GM12878 (cell line): Measurements from ENCODE around the gene UROD. TPM values are rescaled to one million over a fixed set of nuclear protein-coding genes. Genes with fewer than 3 reads are reported as not detected.

Source experiments
- ATAC-seq: fragments of 200-7000 bp; cut with Tn5 transposase; 3 replicates; pipeline ENCODE4 v1.9.1; 2020; ENCODE audit warnings: mild to moderate bottlenecking, moderate library complexity
- BruUV-seq: library from RNA; stranded (reverse); fragments of 400-500 nt; replicated peaks from 2 replicates; lab custom pipeline; 2021; lab: Mats Ljungman, UMichigan
- CTCF ChIA-PET: fragments of 300-600 bp; sonication (Branson Sonifier 250); formaldehyde crosslinking; extraction: SDS; loops from one replicate; lab custom pipeline; 2021; ENCODE audit warnings: inconsistent platforms; lab: Yijun Ruan, JAX
- POLR2A ChIA-PET: fragments of 350-600 bp; formaldehyde crosslinking; extraction: SDS; loops from one replicate; lab custom pipeline; 2021; ENCODE audit warnings: inconsistent platforms; lab: Charles Lee
- RAD21 ChIA-PET: fragments of 300-600 bp; sonication (Branson Sonifier 250); formaldehyde crosslinking; loops from one replicate; lab custom pipeline; 2023; ENCODE audit warnings: antibody characterized with exemption; ENCODE audit not compliant: unreplicated experiment; lab: Charles Lee
- SMC1A ChIA-PET: fragments of 300-600 bp; sonication (Branson Sonifier 250); formaldehyde crosslinking; loops from one replicate; lab custom pipeline; 2023; ENCODE audit not compliant: unreplicated experiment, uncharacterized antibody; lab: Charles Lee
- DNase-seq: peaks from one replicate; pipeline ENCODE4 v3.0.0-alpha.2; 2011; ENCODE audit warnings: low read depth, low spot score
- FAIRE-seq: peaks from 3 replicates; lab custom pipeline; 2011; peaks lifted over from hg19 to GRCh38; lab: Jason Lieb, UNC
- H2AFZ ChIP-seq: 2 replicates; pipeline ENCODE4 v1.6.0; 2011; ENCODE audit warnings: low read depth, low read length, control low read depth; ENCODE audit not compliant: control insufficient read depth
- H3K27ac ChIP-seq: 2 replicates; pipeline ENCODE4 v1.5.1; 2011; ENCODE audit warnings: control low read depth; ENCODE audit not compliant: control insufficient read depth, insufficient read depth
- H3K27me3 ChIP-seq, 2 experiments: replicated peaks in 1 of 2; 2 replicates each; pipeline versions ENCODE4 v1.6.0 to v1.6.1; 2011; ENCODE audit warnings: low read length in 1 of 2; ENCODE audit not compliant: control insufficient read depth in 2 of 2, insufficient read depth in 2 of 2
- H3K36me3 ChIP-seq, 2 experiments: 2 replicates each; pipeline ENCODE4 v1.5.1; 2011; ENCODE audit warnings: low read length in 1 of 2; ENCODE audit not compliant: control insufficient read depth in 2 of 2, insufficient read depth in 2 of 2
- H3K4me1 ChIP-seq: 2 replicates; pipeline ENCODE4 v1.6.1; 2011; ENCODE audit warnings: mild to moderate bottlenecking, low read length, moderate library complexity, mixed read lengths; ENCODE audit not compliant: control insufficient read depth, insufficient read depth
- H3K4me2 ChIP-seq: 2 replicates; pipeline ENCODE4 v1.6.0; 2011; ENCODE audit warnings: control low read depth; ENCODE audit not compliant: control insufficient read depth, insufficient read depth
- H3K4me3 ChIP-seq: fragments of 200-600 bp; sonication (generic); 2 replicates; pipeline ENCODE4 v1.5.1; 2016
- H3K79me2 ChIP-seq: 2 replicates; pipeline ENCODE4 v1.6.0; 2011; ENCODE audit warnings: low read length; ENCODE audit not compliant: control insufficient read depth, insufficient read depth
- H3K9ac ChIP-seq: 2 replicates; pipeline ENCODE4 v1.8.0; 2011; ENCODE audit warnings: low read length, control low read depth, mixed read lengths; ENCODE audit not compliant: control insufficient read depth, insufficient read depth
- H3K9me3 ChIP-seq: replicated peaks from 3 replicates; pipeline ENCODE4 v1.5.1; 2011; ENCODE audit warnings: mild to moderate bottlenecking, low read length; ENCODE audit not compliant: control insufficient read depth, insufficient read depth
- H4K20me1 ChIP-seq: 2 replicates; pipeline ENCODE4 v1.6.0; 2011; ENCODE audit not compliant: control insufficient read depth, insufficient read depth
- BACH1 ChIP-seq: fragments of 450-650 bp; IDR thresholded peaks from 2 replicates; pipeline ENCODE4 v1.6.1; 2017; ENCODE audit warnings: mild to moderate bottlenecking, borderline replicate concordance
- CBFB ChIP-seq: IDR thresholded peaks from 2 replicates; pipeline ENCODE4 v1.6.1; 2016; ENCODE audit warnings: antibody characterized with exemption, low read depth
- DPF2 ChIP-seq: fragments of 450-650 bp; IDR thresholded peaks from 2 replicates; pipeline ENCODE4 v1.6.1; 2017; ENCODE audit warnings: mild to moderate bottlenecking
- EED ChIP-seq: sonication (generic); IDR thresholded peaks from 2 replicates; pipeline ENCODE4 v1.6.1; 2016; ENCODE audit warnings: antibody characterized with exemption, low read depth
- IKZF2 ChIP-seq, 2 experiments: fragments of 450-650 bp; IDR thresholded peaks; 2 replicates each; pipeline ENCODE4 v1.6.1; 2017; ENCODE audit warnings: mild to moderate bottlenecking in 2 of 2, moderate library complexity in 2 of 2
- MXI1 ChIP-seq: fragments of 150-350 bp; IDR thresholded peaks from 2 replicates; pipeline ENCODE4 v1.6.1; 2011; ENCODE audit warnings: low read depth, mild to moderate bottlenecking, inconsistent platforms, low read length, improper control_type of control experiment
- MYC ChIP-seq: IDR thresholded peaks from 2 replicates; pipeline ENCODE4 v1.6.1; 2011; ENCODE audit warnings: mild to moderate bottlenecking, low read length, moderate library complexity, inconsistent platforms; ENCODE audit not compliant: insufficient read depth, insufficient replicate concordance, insufficient read length, severe bottlenecking
- PML ChIP-seq: IDR thresholded peaks from 2 replicates; pipeline ENCODE4 v1.6.1; 2012; ENCODE audit warnings: low read length, inconsistent platforms
- RB1 ChIP-seq: fragments of 450-650 bp; formaldehyde crosslinking; IDR thresholded peaks from 2 replicates; pipeline ENCODE4 v1.6.1; 2017; ENCODE audit warnings: mild to moderate bottlenecking, borderline replicate concordance
- RELA ChIP-seq: fragments of 450-650 bp; IDR thresholded peaks from 2 replicates; pipeline ENCODE4 v1.8.0; 2014; ENCODE audit warnings: borderline replicate concordance; ENCODE audit not compliant: partially characterized antibody
- SKIL ChIP-seq: fragments of 450-650 bp; IDR thresholded peaks from 2 replicates; pipeline ENCODE4 v1.6.1; 2017; ENCODE audit warnings: mild to moderate bottlenecking, low read depth, inconsistent platforms; ENCODE audit not compliant: poor library complexity, severe bottlenecking
- TCF12 ChIP-seq: IDR thresholded peaks from 2 replicates; pipeline ENCODE4 v1.6.1; 2011; ENCODE audit warnings: low read depth, mild to moderate bottlenecking, low read length
- ZZZ3 ChIP-seq: IDR thresholded peaks from 2 replicates; pipeline ENCODE4 v1.6.1; 2011; ENCODE audit warnings: low read depth; ENCODE audit not compliant: control insufficient read depth, insufficient read length
- WGBS: methylation state at CpG from one replicate; pipeline ENCODE4 v1.1.6; 2016; ENCODE audit warnings: low lambda C conversion rate; ENCODE audit not compliant: insufficient replicate concordance, insufficient coverage; ENCODE audit errors: missing lambda C conversion rate; 5-methylcytosine and 5-hydroxymethylcytosine counted together
- in situ Hi-C: fragments of 300-500 bp; cut with MboI; formaldehyde crosslinking; loops from 9 replicates; pipeline ENCODE4 v1.14.3; 2018; ENCODE audit warnings: mixed read lengths
- intact Hi-C: fragments of 100-400 bp; cut with micrococcal nuclease; formaldehyde crosslinking; loops from one replicate; pipeline ENCODE4 v1.14.2; 2022; ENCODE audit not compliant: unreplicated experiment
- polyA plus RNA-seq, 11 experiments: library from polyadenylated mRNA; depleted of rRNA in 4 of 11; unstranded in 6 of 11; stranded (reverse) in 5 of 11; fragments of >200 nt; fragmentation: Nextera tagmentation in 4 of 11; fragmentation: Illumina TruSeq in 1 of 11; extraction: Ambion mirVana in 4 of 11; extraction: Trizol in 1 of 11; gene quantifications; 1 replicate in 1 of 11; 2 replicates in 10 of 11; pipeline versions ENCODE4 v1.2.1 to v1.2.3, GENCODE V29; 2011 to 2016; ENCODE audit warnings: inconsistent platforms in 2 of 11, missing spikeins in 2 of 11, low read depth in 1 of 11
- total RNA-seq, 4 experiments: library from RNA; depleted of rRNA in 3 of 4; stranded (reverse); fragments of >200 nt in 3 of 4; fragmentation: Illumina TruSeq in 1 of 4; extraction: Trizol in 1 of 4; gene quantifications; 2 replicates each; pipeline versions ENCODE4 v1.2.1 to v1.2.3, GENCODE V29; 2013 to 2021
- TF ChIP-seq, protein P1 (sequence below): fragments of 450-650 bp; IDR thresholded peaks from 2 replicates; pipeline ENCODE4 v1.6.1; 2016; ENCODE audit warnings: mild to moderate bottlenecking, moderate library complexity, borderline replicate concordance
- TF ChIP-seq, protein P2 (sequence below): IDR thresholded peaks from 2 replicates; pipeline ENCODE4 v1.6.1; 2012; ENCODE audit warnings: mild to moderate bottlenecking, low read depth, low read length

UROD gene
- total and polyA plus RNA-seq, 10 of the 15 experiments (the other 5 are each of a cell fraction or from before 2014, with no cell fraction given), result 65.8 to 330 (median 102) TPM

DNA sequence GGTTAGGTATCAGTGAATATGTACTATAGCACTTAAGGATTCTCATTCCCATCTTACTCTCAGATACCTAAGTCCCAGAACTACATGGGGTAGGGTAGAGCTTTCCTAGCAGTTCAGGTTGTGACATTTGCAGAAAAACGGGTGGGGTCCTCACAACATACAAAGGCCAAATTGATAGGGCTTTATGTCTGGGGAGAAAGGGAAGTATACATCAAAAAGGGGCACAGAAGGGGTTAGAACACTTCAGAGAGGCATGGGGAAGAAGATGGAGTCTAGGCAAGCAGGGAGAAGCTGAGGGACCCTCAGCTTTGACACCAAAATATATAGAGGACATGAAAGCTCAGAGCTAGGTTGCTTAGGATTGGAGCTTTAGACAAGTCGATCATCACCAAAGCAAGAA is 3.6 kb downstream of the UROD start:
- Histone ChIP-seq H4K20me1 (no peaks in the 10 kb centered on the region), H3K36me3 (no peaks in the 10 kb centered on the region), H3K27ac (no peak overlapping the region), H3K4me1 (peaks cover 7% of the 10 kb centered on the region), H3K9ac (no peak overlapping the region), H3K79me2 (peaks cover 8% of the 10 kb centered on the region), H2AFZ (no peak overlapping the region), H3K4me3 (no peak overlapping the region), H3K4me2 (no peak overlapping the region), H3K27me3 (no peaks in the 10 kb centered on the region), H3K9me3 (no peaks in the 10 kb centered on the region)
- 50% methylated on average over 2 of the region's 2 CpGs for WGBS
- CTCF ChIA-PET, result interaction anchor here (0.6 to 11.4 kb wide), 6 partner anchors 17 to 478 kb away, joined by 3 to 167 read pairs (median 9); partner anchors contain the start of genes MUTYH, PLK3, TESK2 and TOE1
- SMC1A ChIA-PET, result interaction anchor here (1.0 to 12.5 kb wide), 4 partner anchors 20 to 477 kb away, joined by 3 to 284 read pairs (median 44); partner anchors contain the start of gene TESK2
- RAD21 ChIA-PET, result interaction anchor here (1.0 to 12.5 kb wide), 4 partner anchors 35 to 478 kb away, joined by 3 to 313 read pairs (median 72); partner anchors contain the start of genes MUTYH, TESK2 and TOE1
- in situ Hi-C loops (no loop called here), intact Hi-C loops (loop anchor here (10.0 kb wide), 2 partner anchors 219 to 569 kb away; partner anchors contain the start of gene NASP)
- DNase-seq (no peak), ATAC-seq (no peak), FAIRE-seq (no peak)
- POLR2A ChIA-PET, result interaction anchor here (0.8 to 2.7 kb wide), 2 partner anchors 287 kb away, joined by 4 to 12 read pairs; no protein-coding TSS in a partner anchor
- BruUV-seq, result no TSS peak
- TF ChIP-seq RB1, result no peak
- TF ChIP-seq DPF2, result no peak
- no peak for TF ChIP-seq EED
- TF ChIP-seq ZZZ3, result no peak
- no peak for TF ChIP-seq TCF12
- no peak for TF ChIP-seq MYC
- TF ChIP-seq, protein P1, sequence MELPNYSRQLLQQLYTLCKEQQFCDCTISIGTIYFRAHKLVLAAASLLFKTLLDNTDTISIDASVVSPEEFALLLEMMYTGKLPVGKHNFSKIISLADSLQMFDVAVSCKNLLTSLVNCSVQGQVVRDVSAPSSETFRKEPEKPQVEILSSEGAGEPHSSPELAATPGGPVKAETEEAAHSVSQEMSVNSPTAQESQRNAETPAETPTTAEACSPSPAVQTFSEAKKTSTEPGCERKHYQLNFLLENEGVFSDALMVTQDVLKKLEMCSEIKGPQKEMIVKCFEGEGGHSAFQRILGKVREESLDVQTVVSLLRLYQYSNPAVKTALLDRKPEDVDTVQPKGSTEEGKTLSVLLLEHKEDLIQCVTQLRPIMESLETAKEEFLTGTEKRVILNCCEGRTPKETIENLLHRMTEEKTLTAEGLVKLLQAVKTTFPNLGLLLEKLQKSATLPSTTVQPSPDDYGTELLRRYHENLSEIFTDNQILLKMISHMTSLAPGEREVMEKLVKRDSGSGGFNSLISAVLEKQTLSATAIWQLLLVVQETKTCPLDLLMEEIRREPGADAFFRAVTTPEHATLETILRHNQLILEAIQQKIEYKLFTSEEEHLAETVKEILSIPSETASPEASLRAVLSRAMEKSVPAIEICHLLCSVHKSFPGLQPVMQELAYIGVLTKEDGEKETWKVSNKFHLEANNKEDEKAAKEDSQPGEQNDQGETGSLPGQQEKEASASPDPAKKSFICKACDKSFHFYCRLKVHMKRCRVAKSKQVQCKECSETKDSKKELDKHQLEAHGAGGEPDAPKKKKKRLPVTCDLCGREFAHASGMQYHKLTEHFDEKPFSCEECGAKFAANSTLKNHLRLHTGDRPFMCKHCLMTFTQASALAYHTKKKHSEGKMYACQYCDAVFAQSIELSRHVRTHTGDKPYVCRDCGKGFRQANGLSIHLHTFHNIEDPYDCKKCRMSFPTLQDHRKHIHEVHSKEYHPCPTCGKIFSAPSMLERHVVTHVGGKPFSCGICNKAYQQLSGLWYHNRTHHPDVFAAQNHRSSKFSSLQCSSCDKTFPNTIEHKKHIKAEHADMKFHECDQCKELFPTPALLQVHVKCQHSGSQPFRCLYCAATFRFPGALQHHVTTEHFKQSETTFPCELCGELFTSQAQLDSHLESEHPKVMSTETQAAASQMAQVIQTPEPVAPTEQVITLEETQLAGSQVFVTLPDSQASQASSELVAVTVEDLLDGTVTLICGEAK, result no peak
- no peak for TF ChIP-seq RELA
- no peak for TF ChIP-seq BACH1
- TF ChIP-seq, protein P2, sequence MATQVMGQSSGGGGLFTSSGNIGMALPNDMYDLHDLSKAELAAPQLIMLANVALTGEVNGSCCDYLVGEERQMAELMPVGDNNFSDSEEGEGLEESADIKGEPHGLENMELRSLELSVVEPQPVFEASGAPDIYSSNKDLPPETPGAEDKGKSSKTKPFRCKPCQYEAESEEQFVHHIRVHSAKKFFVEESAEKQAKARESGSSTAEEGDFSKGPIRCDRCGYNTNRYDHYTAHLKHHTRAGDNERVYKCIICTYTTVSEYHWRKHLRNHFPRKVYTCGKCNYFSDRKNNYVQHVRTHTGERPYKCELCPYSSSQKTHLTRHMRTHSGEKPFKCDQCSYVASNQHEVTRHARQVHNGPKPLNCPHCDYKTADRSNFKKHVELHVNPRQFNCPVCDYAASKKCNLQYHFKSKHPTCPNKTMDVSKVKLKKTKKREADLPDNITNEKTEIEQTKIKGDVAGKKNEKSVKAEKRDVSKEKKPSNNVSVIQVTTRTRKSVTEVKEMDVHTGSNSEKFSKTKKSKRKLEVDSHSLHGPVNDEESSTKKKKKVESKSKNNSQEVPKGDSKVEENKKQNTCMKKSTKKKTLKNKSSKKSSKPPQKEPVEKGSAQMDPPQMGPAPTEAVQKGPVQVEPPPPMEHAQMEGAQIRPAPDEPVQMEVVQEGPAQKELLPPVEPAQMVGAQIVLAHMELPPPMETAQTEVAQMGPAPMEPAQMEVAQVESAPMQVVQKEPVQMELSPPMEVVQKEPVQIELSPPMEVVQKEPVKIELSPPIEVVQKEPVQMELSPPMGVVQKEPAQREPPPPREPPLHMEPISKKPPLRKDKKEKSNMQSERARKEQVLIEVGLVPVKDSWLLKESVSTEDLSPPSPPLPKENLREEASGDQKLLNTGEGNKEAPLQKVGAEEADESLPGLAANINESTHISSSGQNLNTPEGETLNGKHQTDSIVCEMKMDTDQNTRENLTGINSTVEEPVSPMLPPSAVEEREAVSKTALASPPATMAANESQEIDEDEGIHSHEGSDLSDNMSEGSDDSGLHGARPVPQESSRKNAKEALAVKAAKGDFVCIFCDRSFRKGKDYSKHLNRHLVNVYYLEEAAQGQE, result no peak
- TF ChIP-seq IKZF2 (IDR thresholded peaks at IDR 0.05), result no peak
- no peak for TF ChIP-seq MXI1
- TF ChIP-seq CBFB, result no peak
- no peak for TF ChIP-seq PML
- no peak for TF ChIP-seq SKIL
